GM18909 (cell line): ENCODE measurements around the gene TIMM10.
"Not testable (repeated sequence)": the region's sequence is repeated elsewhere in the genome, so short reads cannot be mapped to it uniquely, and the experiment has no call there.

Experiments
- ATAC-seq: cut with Tn5 transposase; IDR thresholded peaks from one replicate; pipeline ENCODE4 v1.9.1; 2021; ENCODE audit warnings: mild to moderate bottlenecking; ENCODE audit not compliant: unreplicated experiment, poor library complexity

Gene TIMM10

DNA sequence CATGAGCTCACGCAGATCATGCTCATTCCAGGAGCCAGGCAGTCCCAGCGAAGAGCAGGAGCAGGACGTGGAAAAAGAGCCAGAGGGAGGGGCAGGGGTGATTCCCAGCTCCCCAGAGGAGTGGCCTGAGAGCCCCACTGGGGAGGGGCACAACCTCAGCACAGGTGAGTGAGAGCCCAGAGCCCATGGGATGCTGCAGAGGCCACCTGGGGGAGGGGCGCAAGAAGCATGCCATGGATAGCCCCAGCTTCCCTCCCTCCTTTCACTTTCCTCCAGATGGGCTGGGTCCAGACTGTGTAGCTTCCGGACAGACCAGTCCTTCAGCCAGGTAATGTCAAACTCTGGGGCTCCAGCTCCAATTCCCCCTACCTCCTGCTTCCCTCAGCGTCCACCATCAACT, 13.0 kb upstream of the TIMM10 start:
- no peak for ATAC-seq

GRCh38 chr11:57542582-57542981, 12.0 kb upstream of the TIMM10 start:
- no peak for ATAC-seq

GRCh38 chr11:57541169-57541568, 10.6 kb upstream of the TIMM10 start:
- no peak for ATAC-seq

- ATAC-seq: no peak
Observed at GRCh38 chr11:57539342-57539741, 8.8 kb upstream of the TIMM10 start.

- ATAC-seq: no peak
Observed at GRCh38 chr11:57536947-57537619, 6.5 kb upstream of the TIMM10 start, which contains the start of gene SMTNL1. Gene SMTNL1 (plus strand): TSS chr11:57537595. CDS start chr11:57542643, 5,048 bp downstream.

GRCh38 chr11:57534449-57534848, 3.9 kb upstream of the TIMM10 start:
- not testable (repeated sequence) for ATAC-seq

DNA sequence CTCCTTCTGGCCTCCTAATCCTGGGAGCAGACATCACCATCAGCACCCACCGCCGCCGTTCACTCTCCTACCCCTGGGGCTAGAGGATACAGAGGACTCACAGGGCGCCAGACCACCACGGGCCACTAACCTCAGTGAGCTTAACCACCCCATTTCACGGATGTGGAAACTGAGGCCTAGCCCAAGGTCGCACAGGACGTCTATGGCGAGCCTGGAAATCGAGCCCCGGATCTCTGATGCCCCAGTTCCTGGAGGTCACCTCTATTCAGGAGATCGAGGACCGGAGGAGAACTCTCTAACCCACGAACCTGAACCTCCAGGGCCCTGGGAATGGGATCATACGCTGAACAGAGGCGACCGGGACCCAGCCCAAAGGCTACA, 349 bp downstream of the TIMM10 start:
- no peak for ATAC-seq

- no peak for ATAC-seq
Observed at GRCh38 chr11:57529012-57529411, 1.5 kb downstream of the TIMM10 start.

DNA sequence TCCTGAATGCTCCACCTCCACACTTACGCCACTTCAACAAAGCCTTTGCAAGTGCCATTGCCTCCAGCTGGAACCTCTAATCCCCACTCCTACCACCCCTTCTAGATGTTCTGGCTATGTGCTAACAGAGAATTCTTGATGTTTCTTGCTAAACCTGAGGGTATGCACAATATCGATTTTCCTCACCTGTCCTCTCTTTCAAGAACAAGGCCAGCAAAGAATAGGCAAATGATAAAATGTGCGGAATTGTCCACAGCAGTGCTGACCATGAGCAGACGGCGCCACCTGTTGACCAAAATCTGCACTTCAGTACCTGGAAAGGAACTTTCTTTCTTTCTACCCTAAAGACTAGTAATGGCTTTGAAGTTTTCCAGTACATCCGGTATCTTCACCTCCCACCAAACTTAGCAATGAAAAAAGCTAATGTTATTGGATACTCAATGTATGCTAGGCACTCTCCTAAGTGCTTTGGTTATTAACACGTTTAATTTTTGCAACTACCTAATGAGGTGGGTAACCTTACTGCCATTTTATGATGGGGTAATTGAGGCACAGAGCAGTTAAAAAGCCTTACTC, 3.4 kb downstream of the TIMM10 start:
- no peak for ATAC-seq

- no peak for ATAC-seq
Observed at GRCh38 chr11:57523419-57523818, 7.1 kb downstream of the TIMM10 start.

GRCh38 chr11:57521116-57521515, 9.4 kb downstream of the TIMM10 start:
- no peak for ATAC-seq

DNA sequence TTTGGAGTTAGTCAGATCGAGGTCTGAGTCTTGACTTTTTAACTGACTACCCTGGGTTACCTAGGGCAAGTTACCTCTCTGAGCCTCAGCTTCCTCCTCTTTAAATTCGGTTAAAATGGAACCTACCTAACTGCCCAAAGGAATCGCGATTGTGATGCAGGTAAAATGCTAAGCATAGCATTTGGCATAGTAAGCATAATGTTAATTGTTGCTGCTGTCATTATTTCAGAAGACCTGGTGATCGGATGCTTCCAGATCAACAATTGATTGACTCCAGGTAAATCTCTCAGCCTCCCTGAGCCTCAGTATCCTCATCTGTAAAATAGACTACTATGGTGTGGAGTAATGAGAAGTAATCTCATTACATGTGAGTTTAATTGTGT, 14.5 kb downstream of the TIMM10 start:
- ATAC-seq: no peak

GRCh38 chr11:57515332-57516060, 15.1 kb downstream of the TIMM10 start, which contains the start of gene SLC43A1:
Gene SLC43A1 (minus strand): TSS chr11:57515702. CDS start chr11:57514111, 1,591 bp downstream.
- peak; percentile 46 for ATAC-seq

GRCh38 chr11:57514538-57515331, 15.8 kb downstream of the TIMM10 start:
- ATAC-seq: peak; percentile 49

DNA sequence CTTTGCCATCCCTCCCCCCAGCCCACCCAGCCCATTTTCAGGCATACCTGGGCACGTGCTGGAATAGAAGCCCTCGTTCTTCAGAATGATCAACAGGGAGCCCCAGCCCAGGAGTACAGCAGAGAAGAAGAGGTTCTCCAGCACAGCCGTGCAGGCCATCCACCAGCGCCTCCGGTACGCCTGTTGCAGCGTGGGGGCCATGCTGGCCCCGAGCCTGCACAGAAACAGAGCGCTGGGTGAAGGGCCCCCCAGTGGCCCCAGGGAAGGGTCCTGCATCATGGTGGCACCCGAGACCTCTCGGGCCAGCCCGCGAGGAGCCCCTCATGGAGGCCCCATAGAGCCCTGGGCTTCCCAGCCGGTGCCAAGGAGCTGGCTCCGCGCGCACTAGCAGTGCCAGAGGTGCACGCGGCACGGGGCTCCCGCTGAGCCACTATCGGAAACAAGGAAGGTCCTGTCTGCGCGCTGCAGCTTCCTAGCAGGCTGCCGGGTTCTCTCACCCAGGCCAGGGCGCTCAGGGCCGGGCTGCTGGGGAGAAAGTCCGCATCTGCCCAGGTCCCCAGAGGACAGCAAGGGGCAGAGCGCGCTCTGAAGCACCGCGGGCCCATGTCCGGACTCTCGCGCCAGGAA, 16.5 kb downstream of the TIMM10 start:
- ATAC-seq: peak; percentile 39

DNA sequence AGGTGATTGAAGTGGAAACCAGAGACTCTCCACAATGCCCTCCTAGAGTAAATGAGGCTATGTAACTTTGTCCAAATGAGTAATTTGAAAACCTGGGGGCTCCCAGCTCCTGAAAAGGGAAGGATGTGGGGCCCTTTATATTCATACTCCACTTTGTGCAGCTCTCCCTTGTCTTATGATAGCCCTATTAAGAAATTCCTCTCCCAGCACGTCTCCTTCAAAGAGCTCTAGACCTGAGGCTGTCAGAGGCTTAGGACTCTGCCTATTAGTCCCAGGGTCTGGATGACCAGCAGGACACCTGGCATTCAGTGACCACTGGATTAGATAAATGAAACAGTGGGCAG, 17.1 kb downstream of the TIMM10 start:
- ATAC-seq: no peak

DNA sequence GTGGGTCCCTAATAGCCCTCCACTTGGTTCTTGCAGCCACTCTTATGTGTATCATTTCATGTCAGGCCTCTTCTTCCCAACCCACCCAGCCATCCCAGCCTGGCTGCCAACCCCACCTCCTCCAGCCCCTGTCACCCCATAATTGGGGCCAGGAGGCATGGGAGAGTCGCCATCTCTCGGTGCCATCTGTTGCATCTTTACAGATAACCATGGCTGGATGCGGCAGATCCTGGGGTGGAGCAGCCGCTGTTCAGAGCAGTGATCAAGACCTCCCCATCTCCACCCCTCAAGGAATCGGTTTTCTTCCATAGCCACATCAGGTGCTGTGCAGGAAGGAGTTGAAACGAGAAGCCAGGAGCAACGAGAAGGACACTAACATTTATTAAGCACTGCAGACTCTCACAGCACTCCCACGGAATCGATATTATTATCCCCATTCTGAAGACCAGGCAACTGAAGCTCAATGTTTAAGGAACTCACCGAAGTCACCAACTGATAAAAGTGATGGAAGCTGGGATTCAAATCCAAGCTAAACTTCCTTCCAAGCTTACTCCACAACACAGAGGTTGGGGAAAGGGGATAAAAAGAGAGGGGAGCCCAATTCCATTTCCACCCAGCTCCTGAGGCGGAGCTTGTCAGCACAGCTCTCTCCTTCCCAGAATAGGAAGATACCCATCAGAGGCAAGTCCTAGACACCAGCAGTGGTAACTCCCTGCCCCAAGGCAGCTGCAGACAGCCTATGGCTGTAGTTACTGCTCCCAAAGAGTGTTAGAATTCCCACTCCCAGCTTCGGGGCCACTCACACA, 17.7 kb downstream of the TIMM10 start:
- no peak for ATAC-seq

- no peak for ATAC-seq
Observed at GRCh38 chr11:57511741-57512430, 18.7 kb downstream of the TIMM10 start.
